Fibroblast of gingiva (primary cell): ENCODE measurements around the gene RACGAP1.

Experiments
- DNase-seq: peaks from one replicate; pipeline ENCODE4 v3.0.0-alpha.2; 2011; ENCODE audit warnings: low read depth

RACGAP1 gene

GRCh38 chr12:49985981-49986380, 39.3 kb downstream of the RACGAP1 start:
- no peak for DNase-seq

- no peak for DNase-seq
Observed at GRCh38 chr12:49984476-49985359, 40.6 kb downstream of the RACGAP1 start.

- DNase-seq = peak; percentile 66
Observed at GRCh38 chr12:49983892-49984291, 41.4 kb downstream of the RACGAP1 start.

GRCh38 chr12:49982246-49983087, 42.8 kb downstream of the RACGAP1 start:
- no peak for DNase-seq

GRCh38 chr12:49980501-49981349, 44.6 kb downstream of the RACGAP1 start:
- DNase-seq = no peak

GRCh38 chr12:49979791-49980190, 45.5 kb downstream of the RACGAP1 start:
- no peak for DNase-seq

GRCh38 chr12:49979016-49979586, 46.2 kb downstream of the RACGAP1 start:
- no peak for DNase-seq

- DNase-seq = no peak
Observed at GRCh38 chr12:49978125-49978524, 47.2 kb downstream of the RACGAP1 start.

GRCh38 chr12:49976557-49976956, 48.7 kb downstream of the RACGAP1 start:
- DNase-seq = no peak

GRCh38 chr12:49975318-49975761, 50.0 kb downstream of the RACGAP1 start:
- DNase-seq = no peak

- no peak for DNase-seq
Observed at GRCh38 chr12:49974677-49975317, 50.5 kb downstream of the RACGAP1 start.

GRCh38 chr12:49974231-49974675, 51.0 kb downstream of the RACGAP1 start:
- peak; percentile 71 for DNase-seq

- no peak for DNase-seq
Observed at GRCh38 chr12:49973361-49973830, 51.9 kb downstream of the RACGAP1 start.

- DNase-seq = no peak
Observed at GRCh38 chr12:49972641-49973360, 52.5 kb downstream of the RACGAP1 start, which contains the start of gene AQP6. TSS of gene AQP6 (plus strand) at chr12:49972947. CDS start at chr12:49973174, 227 bp downstream.

GRCh38 chr12:49972129-49972528, 53.2 kb downstream of the RACGAP1 start:
- DNase-seq = no peak

- no peak for DNase-seq
Observed at GRCh38 chr12:49971141-49971540, 54.2 kb downstream of the RACGAP1 start.

GRCh38 chr12:49970658-49971057, 54.6 kb downstream of the RACGAP1 start:
- DNase-seq = no peak

- no peak for DNase-seq
Observed at GRCh38 chr12:49969651-49970429, 55.5 kb downstream of the RACGAP1 start.

- DNase-seq = no peak
Observed at GRCh38 chr12:49969027-49969426, 56.3 kb downstream of the RACGAP1 start.
